Tibial nerve (tissue), 4 donors: ENCODE data around the gene FAP.

Experiments used
- EP300 ChIP-seq, 2 donors: sonication (generic); formaldehyde crosslinking; IDR thresholded peaks; one replicate each; pipeline ENCODE4 v1.6.1; 2017; ENCODE audit warnings: antibody characterized with exemption in 2 of 2, mild to moderate bottlenecking in 1 of 2
- TF ChIP-seq, protein P1 (sequence below), 5 experiments: fragments of 200-600 bp in 3 of 5; fragments of 450-650 bp in 2 of 5; sonication (generic) in 3 of 5; IDR thresholded peaks; one replicate each; pipeline ENCODE4 v1.5.1; 2016 to 2019; ENCODE audit warnings: antibody characterized with exemption in 5 of 5, mild to moderate bottlenecking in 3 of 5, moderate library complexity in 2 of 5

DNA sequence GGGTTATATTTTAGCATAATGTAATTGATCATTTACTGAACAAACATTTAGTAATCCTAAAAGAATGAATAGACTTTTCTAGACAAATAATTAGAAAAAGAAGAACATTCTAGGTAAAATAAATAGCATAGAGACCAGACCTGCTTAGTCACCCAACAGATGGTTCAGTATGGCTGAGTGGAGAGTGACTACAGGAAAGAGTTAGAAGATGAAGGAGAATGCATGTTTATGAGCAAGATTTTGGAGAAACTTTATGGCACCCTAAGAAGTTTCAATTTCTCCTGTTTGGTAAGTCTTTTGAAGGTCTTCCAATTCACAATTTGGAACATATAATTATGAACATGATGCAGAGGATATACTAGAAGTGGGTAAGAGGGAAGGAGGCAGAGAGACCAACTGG lies 32.9 kb downstream of the FAP start:
- TF ChIP-seq, protein P1, sequence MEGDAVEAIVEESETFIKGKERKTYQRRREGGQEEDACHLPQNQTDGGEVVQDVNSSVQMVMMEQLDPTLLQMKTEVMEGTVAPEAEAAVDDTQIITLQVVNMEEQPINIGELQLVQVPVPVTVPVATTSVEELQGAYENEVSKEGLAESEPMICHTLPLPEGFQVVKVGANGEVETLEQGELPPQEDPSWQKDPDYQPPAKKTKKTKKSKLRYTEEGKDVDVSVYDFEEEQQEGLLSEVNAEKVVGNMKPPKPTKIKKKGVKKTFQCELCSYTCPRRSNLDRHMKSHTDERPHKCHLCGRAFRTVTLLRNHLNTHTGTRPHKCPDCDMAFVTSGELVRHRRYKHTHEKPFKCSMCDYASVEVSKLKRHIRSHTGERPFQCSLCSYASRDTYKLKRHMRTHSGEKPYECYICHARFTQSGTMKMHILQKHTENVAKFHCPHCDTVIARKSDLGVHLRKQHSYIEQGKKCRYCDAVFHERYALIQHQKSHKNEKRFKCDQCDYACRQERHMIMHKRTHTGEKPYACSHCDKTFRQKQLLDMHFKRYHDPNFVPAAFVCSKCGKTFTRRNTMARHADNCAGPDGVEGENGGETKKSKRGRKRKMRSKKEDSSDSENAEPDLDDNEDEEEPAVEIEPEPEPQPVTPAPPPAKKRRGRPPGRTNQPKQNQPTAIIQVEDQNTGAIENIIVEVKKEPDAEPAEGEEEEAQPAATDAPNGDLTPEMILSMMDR (IDR thresholded peaks at IDR 0.05) = no peak
- TF ChIP-seq EP300 (IDR thresholded peaks at IDR 0.05) = no peak
